Measurements from ENCODE around the gene C2CD2. TPM values are rescaled to one million over a fixed set of nuclear protein-coding genes. Genes with fewer than 3 reads are reported as not detected.

C2CD2 gene
- total and polyA plus RNA-seq, 2 donors (not counting 1 experiment from before 2014, with no cell fraction given) = 6.8 to 11.9 TPM

DNA sequence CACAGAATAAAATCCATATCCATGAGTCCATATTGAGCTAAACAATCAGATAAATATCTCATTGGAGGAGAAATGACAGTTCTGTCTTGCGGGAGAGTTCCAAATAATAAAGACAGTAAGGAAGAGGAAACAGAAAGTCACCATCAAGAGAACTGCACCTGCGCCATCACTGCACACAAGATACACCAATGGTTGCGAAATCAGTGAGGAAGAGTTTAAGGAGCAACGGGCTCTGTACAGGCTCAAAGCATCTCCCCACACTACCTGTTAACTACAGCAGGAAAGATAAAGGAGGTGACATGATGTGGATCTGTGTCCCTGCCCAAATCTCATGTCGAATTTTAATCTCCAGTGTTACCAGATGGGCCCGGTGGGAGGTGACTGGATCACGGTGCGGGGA lies 7.8 kb downstream of the C2CD2 start:
- Mint-ChIP-seq H3K4me3 (no peak overlapping the region), H3K27me3 (no peaks in the 10 kb centered on the region), H3K4me1 (no peaks in the 10 kb centered on the region), H3K9me3 (ENCODE audit: insufficient read depth) (no peaks in the 10 kb centered on the region), H3K27ac (no peak overlapping the region)
- H3K9ac ChIP-seq (ENCODE audit: low read length) = no peak overlapping the region
- DNase-seq = no peak
- H3K79me2 ChIP-seq (ENCODE audit: control insufficient read depth, insufficient read depth, low read length) = no peaks in the 10 kb centered on the region
- no peak overlapping the region for H2AFZ ChIP-seq (ENCODE audit: insufficient read depth, low read depth, low read length, poor library complexity, severe bottlenecking)
- no peaks in the 10 kb centered on the region for H3K4me1 ChIP-seq (ENCODE audit: control insufficient read depth in 2 of 2, insufficient read depth in 2 of 2, low read length in 2 of 2)
- ATAC-seq (ENCODE audit: low read depth) = no peak
- H3K4me3 ChIP-seq (ENCODE audit: control extremely low read depth in 1 of 5, extremely low read depth in 1 of 5, insufficient read depth in 1 of 5, low read depth in 2 of 5, low read length in 4 of 5) = no peak overlapping the region
- no peaks in the 10 kb centered on the region for H4K20me1 ChIP-seq (ENCODE audit: control insufficient read depth, insufficient read depth, low read length, poor library complexity, severe bottlenecking)
- H3K27ac ChIP-seq (ENCODE audit: low read length in 2 of 2) = no peak overlapping the region
- CTCF ChIA-PET = no interaction called here
- TF ChIP-seq EZH2 (IDR thresholded peaks at IDR 0.05; ENCODE audit: borderline replicate concordance, insufficient read depth, low read depth, low read length, poor library complexity, severe bottlenecking) = no peak
- TF ChIP-seq, protein P1, sequence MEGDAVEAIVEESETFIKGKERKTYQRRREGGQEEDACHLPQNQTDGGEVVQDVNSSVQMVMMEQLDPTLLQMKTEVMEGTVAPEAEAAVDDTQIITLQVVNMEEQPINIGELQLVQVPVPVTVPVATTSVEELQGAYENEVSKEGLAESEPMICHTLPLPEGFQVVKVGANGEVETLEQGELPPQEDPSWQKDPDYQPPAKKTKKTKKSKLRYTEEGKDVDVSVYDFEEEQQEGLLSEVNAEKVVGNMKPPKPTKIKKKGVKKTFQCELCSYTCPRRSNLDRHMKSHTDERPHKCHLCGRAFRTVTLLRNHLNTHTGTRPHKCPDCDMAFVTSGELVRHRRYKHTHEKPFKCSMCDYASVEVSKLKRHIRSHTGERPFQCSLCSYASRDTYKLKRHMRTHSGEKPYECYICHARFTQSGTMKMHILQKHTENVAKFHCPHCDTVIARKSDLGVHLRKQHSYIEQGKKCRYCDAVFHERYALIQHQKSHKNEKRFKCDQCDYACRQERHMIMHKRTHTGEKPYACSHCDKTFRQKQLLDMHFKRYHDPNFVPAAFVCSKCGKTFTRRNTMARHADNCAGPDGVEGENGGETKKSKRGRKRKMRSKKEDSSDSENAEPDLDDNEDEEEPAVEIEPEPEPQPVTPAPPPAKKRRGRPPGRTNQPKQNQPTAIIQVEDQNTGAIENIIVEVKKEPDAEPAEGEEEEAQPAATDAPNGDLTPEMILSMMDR (IDR thresholded peaks at IDR 0.05) = no peak
- no peaks in the 10 kb centered on the region for H3K27me3 ChIP-seq (replicated peaks in 1 of 4; ENCODE audit: control extremely low read depth in 1 of 4, control insufficient read depth in 3 of 4, insufficient read depth in 4 of 4, low read length in 3 of 4)
- no peaks in the 10 kb centered on the region for H3K36me3 ChIP-seq (replicated peaks in 1 of 2; ENCODE audit: control extremely low read depth in 1 of 2, control insufficient read depth in 1 of 2, extremely low read depth in 1 of 2, insufficient read depth in 2 of 2, low read length in 1 of 2)
- no peaks in the 10 kb centered on the region for H3K9me3 ChIP-seq (ENCODE audit: control extremely low read depth in 1 of 3, control insufficient read depth in 2 of 3, insufficient read depth in 1 of 3, low read length in 2 of 3)
- 80% methylated on average over 1 of the region's 8 CpGs for WGBS (ENCODE audit: insufficient coverage)
- POLR2A ChIA-PET = no interaction called here
- intact Hi-C loops (cut with micrococcal nuclease) = no loop called here
- H3K4me2 ChIP-seq (replicated peaks; ENCODE audit: low read depth, low read length, poor library complexity, severe bottlenecking) = no peak overlapping the region

DNA sequence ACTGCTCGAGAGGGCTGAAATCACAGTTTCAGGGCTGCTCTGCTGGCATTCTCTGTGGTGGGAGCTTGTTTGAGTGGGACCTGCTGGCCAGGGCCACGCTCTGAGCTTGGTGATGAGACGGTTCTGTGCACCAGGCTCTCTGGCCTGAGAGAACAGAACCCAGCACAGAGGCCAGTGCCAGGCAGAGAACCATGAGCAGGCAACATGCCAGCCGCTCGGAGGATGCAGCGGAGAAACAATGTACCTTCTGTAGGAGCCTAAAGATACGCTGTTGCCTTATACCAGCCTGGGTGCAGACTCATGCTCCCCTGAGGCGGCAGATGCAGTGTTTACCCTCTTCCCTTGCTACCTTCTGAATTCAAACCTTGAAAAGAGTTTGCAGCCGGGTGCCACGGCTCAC lies 10.0 kb downstream of the C2CD2 start:
- Histone ChIP-seq H3K4me2 (replicated peaks; ENCODE audit: low read depth, low read length, poor library complexity, severe bottlenecking) (no peak overlapping the region), H3K9ac (ENCODE audit: low read length) (no peak overlapping the region), H3K4me1 (ENCODE audit: control insufficient read depth in 2 of 2, insufficient read depth in 2 of 2, low read length in 2 of 2) (no peaks in the 10 kb centered on the region), H3K36me3 (replicated peaks in 1 of 2; ENCODE audit: control extremely low read depth in 1 of 2, control insufficient read depth in 1 of 2, extremely low read depth in 1 of 2, insufficient read depth in 2 of 2, low read length in 1 of 2) (no peaks in the 10 kb centered on the region), H3K79me2 (ENCODE audit: control insufficient read depth, insufficient read depth, low read length) (no peaks in the 10 kb centered on the region), H3K27ac (ENCODE audit: low read length in 2 of 2) (no peak overlapping the region), H2AFZ (ENCODE audit: insufficient read depth, low read depth, low read length, poor library complexity, severe bottlenecking) (no peak overlapping the region), H3K27me3 (replicated peaks in 1 of 4; ENCODE audit: control extremely low read depth in 1 of 4, control insufficient read depth in 3 of 4, insufficient read depth in 4 of 4, low read length in 3 of 4) (no peaks in the 10 kb centered on the region), H3K9me3 (ENCODE audit: control extremely low read depth in 1 of 3, control insufficient read depth in 2 of 3, insufficient read depth in 1 of 3, low read length in 2 of 3) (no peaks in the 10 kb centered on the region), H4K20me1 (ENCODE audit: control insufficient read depth, insufficient read depth, low read length, poor library complexity, severe bottlenecking) (no peaks in the 10 kb centered on the region), H3K4me3 (ENCODE audit: control extremely low read depth in 1 of 5, extremely low read depth in 1 of 5, insufficient read depth in 1 of 5, low read depth in 2 of 5, low read length in 4 of 5) (no peak overlapping the region)
- Mint-ChIP-seq H3K9me3 (ENCODE audit: insufficient read depth) (no peaks in the 10 kb centered on the region), H3K4me3 (no peak overlapping the region), H3K4me1 (no peaks in the 10 kb centered on the region), H3K27ac (no peak overlapping the region), H3K27me3 (no peaks in the 10 kb centered on the region)
- TF ChIP-seq EZH2 (IDR thresholded peaks at IDR 0.05; ENCODE audit: borderline replicate concordance, insufficient read depth, low read depth, low read length, poor library complexity, severe bottlenecking) = no peak
- TF ChIP-seq, protein P1 (IDR thresholded peaks at IDR 0.05) = no peak
- ATAC-seq (ENCODE audit: low read depth) (no peak), DNase-seq (no peak)
- ChIA-PET POLR2A (no interaction called here), CTCF (no interaction called here)
- intact Hi-C loops (cut with micrococcal nuclease) = no loop called here
- 97% methylated on average over 8 of the region's 10 CpGs for WGBS (ENCODE audit: insufficient coverage)
